ENCODE results near the gene FSCN2. TPM values are rescaled to one million over a fixed set of nuclear protein-coding genes. Genes with fewer than 3 reads are reported as not detected.

Gene FSCN2
- total RNA-seq, 6 experiments from 2014 or later, result 0.22 TPM; not detected in 5

- intact Hi-C loops (cut with DNase I), result no loop called here
- WGBS (ENCODE audit: insufficient coverage, low coverage, low lambda C conversion rate, missing lambda C conversion rate), result no CpG with 5 or more reads among the region's 47 CpGs
Measured at GRCh38 chr17:81518785-81519283, 9.3 kb upstream of the FSCN2 start.

GRCh38 chr17:81519284-81520020, 8.7 kb upstream of the FSCN2 start:
- DNase-seq (peak; percentile 48 to 71 (median 58)), ATAC-seq (peak; percentile 32 to 40 (median 36))
- Histone ChIP-seq H3K4me3 (peak overlapping the region; percentile 23 to 48 (median 31)), H3K36me3 (no peaks in the 10 kb centered on the region), H3K27ac (no peak overlapping the region), H3K27me3 (no peaks in the 10 kb centered on the region), H3K4me1 (peaks cover 0 to 8% (median 2%) of the 10 kb centered on the region in 4 donors), H3K9me3 (no peaks in the 10 kb centered on the region)
- intact Hi-C loops (cut with DNase I), result no loop called here
- WGBS (ENCODE audit: insufficient coverage, low coverage, low lambda C conversion rate, missing lambda C conversion rate), result 6% methylated on average over 14 of the region's 61 CpGs
- TF ChIP-seq POLR2A (IDR thresholded peaks at IDR 0.05) (no peak), CTCF (IDR thresholded peaks at IDR 0.05) (peak; percentile 44 to 54 (median 48))

More at GRCh38 chr17:81518785-81519283, 9.3 kb upstream of the FSCN2 start:
- Histone ChIP-seq H3K4me3 (peak overlapping the region; percentile 23 to 48 (median 31)), H3K27ac (no peak overlapping the region), H3K9me3 (no peaks in the 10 kb centered on the region), H3K27me3 (no peaks in the 10 kb centered on the region), H3K36me3 (no peaks in the 10 kb centered on the region), H3K4me1 (peaks cover 0 to 14% (median 2%) of the 10 kb centered on the region in 4 donors)
- TF ChIP-seq POLR2A (IDR thresholded peaks at IDR 0.05) (no peak), CTCF (IDR thresholded peaks at IDR 0.05) (no peak)
- peak; percentile 17 to 42 (median 36) for ATAC-seq
- DNase-seq, result peak; percentile 49 to 69 (median 59)

DNA sequence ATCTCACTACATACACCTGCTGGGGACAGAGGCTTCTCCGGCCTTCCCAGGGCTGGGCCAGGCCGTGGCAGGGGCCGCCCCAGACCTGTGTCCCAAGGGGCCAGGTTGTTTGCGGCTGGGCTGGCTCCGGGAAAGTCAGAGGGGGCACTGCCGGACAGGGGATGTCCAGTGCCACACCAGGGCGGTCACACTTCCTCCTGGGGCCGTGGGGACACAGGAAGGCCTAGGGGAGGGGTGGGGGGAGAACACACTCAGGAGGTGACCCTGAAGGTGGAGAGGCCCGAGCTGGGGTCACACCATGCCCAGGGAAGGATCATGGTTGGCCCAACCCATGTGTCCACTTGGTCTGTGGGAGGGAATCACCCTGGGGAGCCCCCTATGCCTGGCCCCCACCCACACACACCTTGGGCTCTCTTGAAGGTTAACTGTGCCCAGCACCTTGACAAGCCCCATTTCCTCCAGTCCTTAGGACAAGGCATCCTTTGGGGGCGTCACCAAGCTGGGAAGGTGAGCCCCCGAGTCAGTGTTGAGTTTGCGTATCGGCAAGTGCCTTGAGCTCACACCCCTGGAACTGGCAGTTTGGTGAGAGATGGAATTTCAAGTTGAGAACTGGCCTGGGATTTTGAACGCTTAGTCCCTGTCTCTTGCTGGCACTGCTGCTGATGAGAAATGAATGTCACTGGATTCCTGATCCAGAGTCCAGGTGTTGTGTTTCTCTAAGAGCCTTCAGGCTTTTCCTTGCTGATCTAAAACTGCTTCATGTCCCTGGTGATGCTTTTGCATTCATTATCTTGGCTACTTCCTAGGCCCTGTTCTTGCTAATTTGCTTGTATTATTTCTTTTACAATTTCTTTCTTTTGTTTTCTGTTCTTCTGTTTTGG, 7.9 kb upstream of the FSCN2 start:
- Histone ChIP-seq H3K4me1 (peaks cover 0 to 8% (median 2%) of the 10 kb centered on the region in 4 donors), H3K4me3 (no peak overlapping the region), H3K36me3 (no peaks in the 10 kb centered on the region), H3K9me3 (no peaks in the 10 kb centered on the region), H3K27me3 (no peaks in the 10 kb centered on the region), H3K27ac (no peak overlapping the region)
- DNase-seq (peak; percentile 24 to 53 (median 45)), ATAC-seq (no peak)
- no peak for TF ChIP-seq POLR2A (IDR thresholded peaks at IDR 0.05)
- TF ChIP-seq CTCF (IDR thresholded peaks at IDR 0.05), result no peak
- WGBS (ENCODE audit: insufficient coverage, low coverage, low lambda C conversion rate, missing lambda C conversion rate), result no CpG with 5 or more reads among the region's 14 CpGs
- intact Hi-C loops (cut with DNase I), result no loop called here

- H3K9me3 ChIP-seq, result no peaks in the 10 kb centered on the region
- intact Hi-C loops (cut with DNase I), result no loop called here
- peak in 2 of 3 donors; percentile 12 to 41 for DNase-seq
- H3K27me3 ChIP-seq, result no peaks in the 10 kb centered on the region
- TF ChIP-seq CTCF (IDR thresholded peaks at IDR 0.05), result no peak
- TF ChIP-seq POLR2A (IDR thresholded peaks at IDR 0.05), result no peak
- no peak overlapping the region for H3K27ac ChIP-seq
- H3K36me3 ChIP-seq, result no peaks in the 10 kb centered on the region
- ATAC-seq, result no peak
- WGBS (ENCODE audit: insufficient coverage, low coverage, low lambda C conversion rate, missing lambda C conversion rate), result 48% methylated on average over 6 of the region's 26 CpGs
- no peak overlapping the region for H3K4me3 ChIP-seq
- peaks cover 0 to 8% (median 2%) of the 10 kb centered on the region in 4 donors for H3K4me1 ChIP-seq
Measured at GRCh38 chr17:81522491-81523401, 5.4 kb upstream of the FSCN2 start.
